ENCODE measurements around the gene TP53BP1.

The TP53BP1 gene

GRCh38 chr15:43383070-43383469 is 109.9 kb downstream of the TP53BP1 start:
- Histone ChIP-seq H3K4me2 (ENCODE audit: low read depth, low read length, poor library complexity, severe bottlenecking) (no peak overlapping the region), H3K36me3 (ENCODE audit: insufficient read depth, low read length) (peaks cover 76% of the 10 kb centered on the region), H3K4me3 (ENCODE audit: low read length, poor library complexity, severe bottlenecking) (no peak overlapping the region), H3K27me3 (ENCODE audit: insufficient read depth, low read length, poor library complexity, severe bottlenecking) (no peaks in the 10 kb centered on the region), H3K79me2 (ENCODE audit: insufficient read depth, low read length) (no peaks in the 10 kb centered on the region), H3K9me3 (ENCODE audit: insufficient read depth, low read depth, low read length) (no peaks in the 10 kb centered on the region), H2AFZ (ENCODE audit: low read length) (no peak overlapping the region), H3K9me2 (replicated peaks; ENCODE audit: low read depth, low read length) (no peaks in the 10 kb centered on the region), H3K4me1 (ENCODE audit: insufficient read depth, low read length, poor library complexity, severe bottlenecking) (no peaks in the 10 kb centered on the region), H4K20me1 (ENCODE audit: insufficient read depth, low read length, poor library complexity, severe bottlenecking) (no peaks in the 10 kb centered on the region), H3F3A (ENCODE audit: low read depth) (no peaks in the 10 kb centered on the region), H3K9ac (ENCODE audit: low read depth, low read length, poor library complexity, severe bottlenecking) (no peak overlapping the region)
- TF ChIP-seq CTCF (conservative IDR thresholded peaks at IDR 0.05; ENCODE audit: low read length): no peak
- no peak for TF ChIP-seq EZH2phosphoT487 (IDR thresholded peaks at IDR 0.05; ENCODE audit: borderline replicate concordance)

GRCh38 chr15:43382310-43382709 is 110.6 kb downstream of the TP53BP1 start:
- Histone ChIP-seq H3K27me3 (ENCODE audit: insufficient read depth, low read length, poor library complexity, severe bottlenecking) (no peaks in the 10 kb centered on the region), H3K9me2 (replicated peaks; ENCODE audit: low read depth, low read length) (no peaks in the 10 kb centered on the region), H3F3A (ENCODE audit: low read depth) (no peaks in the 10 kb centered on the region), H3K4me2 (ENCODE audit: low read depth, low read length, poor library complexity, severe bottlenecking) (no peak overlapping the region), H3K79me2 (ENCODE audit: insufficient read depth, low read length) (no peaks in the 10 kb centered on the region), H3K36me3 (ENCODE audit: insufficient read depth, low read length) (peaks cover 74% of the 10 kb centered on the region), H3K4me1 (ENCODE audit: insufficient read depth, low read length, poor library complexity, severe bottlenecking) (no peaks in the 10 kb centered on the region), H4K20me1 (ENCODE audit: insufficient read depth, low read length, poor library complexity, severe bottlenecking) (no peaks in the 10 kb centered on the region), H3K9ac (ENCODE audit: low read depth, low read length, poor library complexity, severe bottlenecking) (no peak overlapping the region), H3K9me3 (ENCODE audit: insufficient read depth, low read depth, low read length) (no peaks in the 10 kb centered on the region), H2AFZ (ENCODE audit: low read length) (no peak overlapping the region), H3K4me3 (ENCODE audit: low read length, poor library complexity, severe bottlenecking) (no peak overlapping the region)
- no peak for TF ChIP-seq EZH2phosphoT487 (IDR thresholded peaks at IDR 0.05; ENCODE audit: borderline replicate concordance)
- TF ChIP-seq CTCF (conservative IDR thresholded peaks at IDR 0.05; ENCODE audit: low read length): no peak

GRCh38 chr15:43378601-43379000 is 114.4 kb downstream of the TP53BP1 start:
- Histone ChIP-seq H3K36me3 (ENCODE audit: insufficient read depth, low read length) (peaks cover 54% of the 10 kb centered on the region), H3K4me1 (ENCODE audit: insufficient read depth, low read length, poor library complexity, severe bottlenecking) (peaks cover 4% of the 10 kb centered on the region), H3K9me2 (replicated peaks; ENCODE audit: low read depth, low read length) (no peaks in the 10 kb centered on the region), H3K9me3 (ENCODE audit: insufficient read depth, low read depth, low read length) (no peaks in the 10 kb centered on the region), H3K27me3 (ENCODE audit: insufficient read depth, low read length, poor library complexity, severe bottlenecking) (no peaks in the 10 kb centered on the region), H3K4me2 (ENCODE audit: low read depth, low read length, poor library complexity, severe bottlenecking) (no peak overlapping the region), H3F3A (ENCODE audit: low read depth) (no peaks in the 10 kb centered on the region), H4K20me1 (ENCODE audit: insufficient read depth, low read length, poor library complexity, severe bottlenecking) (peaks cover 15% of the 10 kb centered on the region), H2AFZ (ENCODE audit: low read length) (no peak overlapping the region), H3K4me3 (ENCODE audit: low read length, poor library complexity, severe bottlenecking) (no peak overlapping the region), H3K79me2 (ENCODE audit: insufficient read depth, low read length) (peaks cover 18% of the 10 kb centered on the region; the same call in 1 of the 2 replicates), H3K9ac (ENCODE audit: low read depth, low read length, poor library complexity, severe bottlenecking) (no peak overlapping the region)
- no peak for TF ChIP-seq CTCF (conservative IDR thresholded peaks at IDR 0.05; ENCODE audit: low read length)
- TF ChIP-seq EZH2phosphoT487 (IDR thresholded peaks at IDR 0.05; ENCODE audit: borderline replicate concordance): no peak
